Fibroblast of mammary gland (primary cell): Measurements from ENCODE around the gene CCRL2.
"Not testable (repeated sequence)": the region's sequence is repeated elsewhere in the genome, so short reads cannot be mapped to it uniquely, and the experiment has no call there.

ENCODE experiments used
- DNase-seq: peaks from one replicate; pipeline ENCODE4 v3.0.0-alpha.2; 2010; ENCODE audit warnings: low read depth
- H3K4me3 ChIP-seq: 2 replicates; pipeline ENCODE4 v1.5.1; 2011; ENCODE audit warnings: low read depth, mild to moderate bottlenecking, low read length, moderate library complexity; ENCODE audit not compliant: control insufficient read depth
- CTCF ChIP-seq: conservative IDR thresholded peaks from 2 replicates; pipeline ENCODE4 v1.5.1; 2011; ENCODE audit warnings: low read depth, low read length, inconsistent platforms; ENCODE audit not compliant: control insufficient read depth, insufficient read depth

CCRL2 gene

GRCh38 chr3:46398186-46398955 lies 8.7 kb upstream of the CCRL2 start:
- no peak overlapping the region for H3K4me3 ChIP-seq
- no peak for TF ChIP-seq CTCF
- DNase-seq = no peak

GRCh38 chr3:46399098-46399497 lies 8.0 kb upstream of the CCRL2 start:
- TF ChIP-seq CTCF = no peak
- no peak overlapping the region for H3K4me3 ChIP-seq
- DNase-seq = no peak

GRCh38 chr3:46399557-46399956 lies 7.5 kb upstream of the CCRL2 start:
- no peak for TF ChIP-seq CTCF
- H3K4me3 ChIP-seq = no peak overlapping the region
- DNase-seq = no peak

GRCh38 chr3:46400000-46400734 lies 6.9 kb upstream of the CCRL2 start:
- H3K4me3 ChIP-seq = no peak overlapping the region
- peak; percentile 73 for DNase-seq
- TF ChIP-seq CTCF = no peak

- DNase-seq = no peak
- H3K4me3 ChIP-seq = no peak overlapping the region
- no peak for TF ChIP-seq CTCF
Observed at GRCh38 chr3:46400846-46401245, 6.2 kb upstream of the CCRL2 start.

GRCh38 chr3:46401579-46401978 lies 5.5 kb upstream of the CCRL2 start:
- TF ChIP-seq CTCF = no peak
- H3K4me3 ChIP-seq = no peak overlapping the region
- DNase-seq = no peak

- DNase-seq, H3K4me3 ChIP-seq: not testable (repeated sequence)
Observed at GRCh38 chr3:46402902-46403301, 4.2 kb upstream of the CCRL2 start.
